ENCODE results near the gene PIP.
"Not testable (repeated sequence)": the region's sequence is repeated elsewhere in the genome, so short reads cannot be mapped to it uniquely, and the experiment has no call there.

PIP gene

DNA sequence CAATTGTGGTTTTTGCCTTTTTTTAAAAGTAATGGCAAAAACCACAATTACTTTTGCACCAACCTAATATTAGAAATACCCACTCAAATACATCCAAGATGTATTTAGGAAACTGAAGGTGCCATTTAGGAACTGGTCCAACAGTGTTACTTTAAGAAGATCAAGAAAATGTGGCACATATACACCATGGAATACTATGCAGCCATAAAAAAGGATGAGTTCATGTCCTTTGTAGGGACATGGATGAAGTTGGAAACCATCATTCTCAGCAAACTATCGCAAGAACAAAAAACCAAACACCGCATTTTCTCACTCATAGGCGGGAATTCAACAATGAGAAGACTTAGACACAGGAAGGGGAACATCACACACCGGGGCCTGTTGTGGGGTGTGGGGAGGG is 48.9 kb downstream of the PIP start:
- not testable (repeated sequence) for DNase-seq

DNA sequence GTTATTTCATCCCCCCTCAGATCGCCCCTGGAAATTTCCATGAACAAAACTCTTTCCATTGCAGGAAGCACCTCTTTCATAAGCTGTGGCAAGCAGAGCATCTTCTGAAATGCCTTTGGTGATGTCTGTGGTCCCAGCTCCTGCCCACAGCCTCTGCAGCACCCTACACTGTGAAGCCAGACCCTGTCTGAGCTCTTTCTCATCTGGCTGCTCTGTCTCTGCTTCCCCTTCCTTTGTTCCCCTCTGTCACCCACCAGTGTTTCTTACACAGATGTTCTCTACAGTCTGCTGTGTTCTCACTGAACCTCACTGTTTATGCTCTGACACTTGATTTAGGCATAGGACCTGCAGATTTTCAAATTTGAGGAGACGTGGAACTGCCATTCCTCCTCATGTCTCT is 49.5 kb downstream of the PIP start:
- no peak for DNase-seq

- no peak for DNase-seq
These were observed 51.1 kb downstream of the PIP start, which contains the start of gene TAS2R39 for GRCh38 chr7:143183024-143183423. TSS of gene TAS2R39 (plus strand) at chr7:143183419. CDS start at chr7:143183419, 0 bp downstream.

DNA sequence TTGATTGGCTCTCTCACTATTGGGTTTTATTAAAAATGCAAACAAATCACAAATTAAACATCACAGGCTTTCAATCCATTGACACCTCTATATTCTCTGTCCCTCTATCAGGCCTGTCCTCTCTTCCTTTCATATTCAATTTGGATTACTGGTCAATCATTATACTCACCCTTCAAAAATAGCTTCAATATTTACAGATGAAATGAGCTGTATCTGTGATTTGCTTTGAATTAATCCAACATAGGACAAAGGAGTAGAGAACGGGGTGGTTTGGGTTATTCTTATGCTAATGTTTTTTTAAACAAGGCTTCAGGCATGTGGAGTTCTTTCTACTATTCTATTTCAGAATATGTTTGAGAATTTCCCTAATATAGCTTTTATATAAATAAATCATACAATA is 53.7 kb downstream of the PIP start:
- no peak for DNase-seq

DNA sequence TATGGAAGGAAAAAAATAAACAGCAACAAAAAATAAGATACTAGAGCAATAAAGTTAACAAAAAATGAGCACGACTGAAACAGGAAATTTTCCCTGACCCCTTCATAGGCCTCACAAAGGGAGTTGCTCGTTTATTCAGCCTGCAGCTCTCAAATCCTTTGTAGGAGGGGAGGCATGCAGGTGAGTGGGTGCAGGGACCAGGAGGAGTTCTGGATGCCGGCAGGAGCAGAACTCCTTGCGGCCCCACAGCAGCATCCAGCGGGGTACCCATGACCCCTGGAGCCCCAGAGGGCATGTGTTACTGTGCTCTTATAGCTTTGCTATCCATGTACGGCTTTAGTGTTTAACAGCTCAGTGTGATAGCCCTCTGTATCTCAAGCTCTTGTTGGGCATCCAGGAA is 57.1 kb downstream of the PIP start:
- no peak for DNase-seq
